NOMO-1 treated with DMSO at 0.1 percent for 48 hours (cell line): Measurements from ENCODE around the gene ESRRA.

Experiments
- DNase-seq: peaks from one replicate; lab custom pipeline; 2025; ENCODE audit not compliant: unreplicated experiment; lab: John Stamatoyannopoulos, UW

The ESRRA gene

GRCh38 chr11:64327993-64328392 lies 22.7 kb downstream of the ESRRA start:
- DNase-seq = no peak

- no peak for DNase-seq
Measured at GRCh38 chr11:64330888-64331287, 25.6 kb downstream of the ESRRA start.

- DNase-seq = peak; percentile 88
Measured at GRCh38 chr11:64331569-64332371, 26.4 kb downstream of the ESRRA start.

- DNase-seq = no peak
Measured at GRCh38 chr11:64333556-64333955, 28.2 kb downstream of the ESRRA start.

GRCh38 chr11:64334764-64335735 lies 29.7 kb downstream of the ESRRA start:
- peak; percentile 97 for DNase-seq

GRCh38 chr11:64337538-64338249 lies 32.4 kb downstream of the ESRRA start:
- no peak for DNase-seq

- DNase-seq = no peak
Measured at GRCh38 chr11:64338716-64339115, 33.4 kb downstream of the ESRRA start.

GRCh38 chr11:64339286-64339685 lies 34.0 kb downstream of the ESRRA start:
- no peak for DNase-seq

GRCh38 chr11:64339754-64340408 lies 34.6 kb downstream of the ESRRA start, which contains the start of gene CCDC88B:
Gene CCDC88B (plus strand): TSS chr11:64340204. CDS start chr11:64340267, 63 bp downstream.
- peak; percentile 78 for DNase-seq

GRCh38 chr11:64340671-64341335 lies 35.5 kb downstream of the ESRRA start:
- peak; percentile 57 for DNase-seq

GRCh38 chr11:64341429-64341828 lies 36.1 kb downstream of the ESRRA start:
- DNase-seq = no peak

GRCh38 chr11:64341851-64342791 lies 36.8 kb downstream of the ESRRA start:
- peak; percentile 85 for DNase-seq

- DNase-seq = no peak
Measured at GRCh38 chr11:64342869-64343745, 37.8 kb downstream of the ESRRA start.

- DNase-seq = no peak
Measured at GRCh38 chr11:64343767-64344559, 38.6 kb downstream of the ESRRA start.

- DNase-seq = no peak
Measured at GRCh38 chr11:64344787-64345186, 39.5 kb downstream of the ESRRA start.

GRCh38 chr11:64347193-64347867 lies 42.0 kb downstream of the ESRRA start:
- DNase-seq = peak; percentile 69
